ENCODE results near the gene SIRPB2.

SIRPB2 gene

DNA sequence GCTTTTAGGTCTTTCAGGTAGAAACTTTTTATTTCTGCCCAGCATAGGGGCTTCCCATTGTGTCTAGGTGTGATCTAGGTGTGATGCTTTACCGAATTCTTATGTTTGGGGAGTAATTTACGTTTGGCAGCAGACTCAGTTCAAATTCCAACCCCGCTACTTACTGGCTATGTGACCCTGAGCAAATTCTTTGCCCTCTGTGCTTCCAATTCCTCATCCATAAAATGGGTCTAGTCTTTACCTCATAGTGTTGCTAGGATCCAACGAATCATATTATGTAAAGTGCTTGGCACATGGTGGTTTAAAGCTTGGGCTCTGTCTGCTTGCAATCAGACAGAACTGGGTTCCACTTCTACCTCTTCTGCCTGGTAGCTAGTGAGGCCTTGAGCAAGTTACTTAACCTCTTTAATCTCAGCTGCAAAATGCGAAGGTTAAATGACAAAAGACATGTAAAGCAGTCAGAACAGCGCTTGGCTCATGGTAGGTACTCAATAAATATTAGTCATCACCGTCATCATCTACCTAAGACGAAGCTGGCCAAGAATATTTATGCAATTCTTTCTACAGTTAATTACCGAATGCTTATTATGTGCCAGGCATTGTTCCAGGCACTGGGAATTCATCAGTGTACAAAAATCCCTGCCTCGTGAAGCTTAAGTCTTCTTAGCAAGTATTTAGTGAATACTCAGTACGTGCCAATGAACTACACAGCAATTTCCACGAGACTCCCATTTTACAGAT lies 25.6 kb downstream of the SIRPB2 start:
- ChIA-PET CTCF (no interaction called here), POLR2A (interaction anchor here (1.3 kb wide), 1 partner anchor 144 kb away, joined by 3 read pairs; no protein-coding TSS in a partner anchor)
- DNase-seq (ENCODE audit: extremely low spot score), result no peak
- no peak for TF ChIP-seq SP1 (IDR thresholded peaks at IDR 0.05)

GRCh38 chr20:1463971-1464570 lies 27.1 kb downstream of the SIRPB2 start:
- POLR2A ChIA-PET, result no interaction called here
- no peak for DNase-seq (ENCODE audit: extremely low spot score)
- CTCF ChIA-PET, result no interaction called here

GRCh38 chr20:1462834-1463233 lies 28.4 kb downstream of the SIRPB2 start:
- no peak for TF ChIP-seq ARNT (IDR thresholded peaks at IDR 0.05)
- TF ChIP-seq FOXA1 (IDR thresholded peaks at IDR 0.05), result no peak
- no peak for TF ChIP-seq FOXM1 (IDR thresholded peaks at IDR 0.05; ENCODE audit: borderline replicate concordance)
- no peak for TF ChIP-seq SP1 (IDR thresholded peaks at IDR 0.05)
- TF ChIP-seq, protein P1, sequence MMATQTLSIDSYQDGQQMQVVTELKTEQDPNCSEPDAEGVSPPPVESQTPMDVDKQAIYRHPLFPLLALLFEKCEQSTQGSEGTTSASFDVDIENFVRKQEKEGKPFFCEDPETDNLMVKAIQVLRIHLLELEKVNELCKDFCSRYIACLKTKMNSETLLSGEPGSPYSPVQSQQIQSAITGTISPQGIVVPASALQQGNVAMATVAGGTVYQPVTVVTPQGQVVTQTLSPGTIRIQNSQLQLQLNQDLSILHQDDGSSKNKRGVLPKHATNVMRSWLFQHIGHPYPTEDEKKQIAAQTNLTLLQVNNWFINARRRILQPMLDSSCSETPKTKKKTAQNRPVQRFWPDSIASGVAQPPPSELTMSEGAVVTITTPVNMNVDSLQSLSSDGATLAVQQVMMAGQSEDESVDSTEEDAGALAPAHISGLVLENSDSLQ (IDR thresholded peaks at IDR 0.05), result no peak
- no peak for TF ChIP-seq HDGF (IDR thresholded peaks at IDR 0.05; ENCODE audit: borderline replicate concordance)
- TF ChIP-seq L3MBTL2 (conservative IDR thresholded peaks at IDR 0.05), result no peak
- TF ChIP-seq FOXK2 (IDR thresholded peaks at IDR 0.05), result no peak
- no peak for TF ChIP-seq ELF4 (IDR thresholded peaks at IDR 0.05)
- TF ChIP-seq LEF1 (IDR thresholded peaks at IDR 0.05; ENCODE audit: borderline replicate concordance), result no peak
- TF ChIP-seq SUZ12 (IDR thresholded peaks at IDR 0.05), result no peak
- TF ChIP-seq CTBP1 (IDR thresholded peaks at IDR 0.05; ENCODE audit: borderline replicate concordance), result no peak
- no peak for TF ChIP-seq NFRKB (IDR thresholded peaks at IDR 0.05)
- TF ChIP-seq ZNF384 (IDR thresholded peaks at IDR 0.05), result no peak
- no peak for TF ChIP-seq BHLHE40 (IDR thresholded peaks at IDR 0.05; ENCODE audit: borderline replicate concordance)
- TF ChIP-seq TARDBP (IDR thresholded peaks at IDR 0.05), result no peak
- DNase-seq (ENCODE audit: extremely low spot score), result no peak
- ChIA-PET POLR2A (no interaction called here), CTCF (no interaction called here)

More at GRCh38 chr20:1463971-1464570, 27.1 kb downstream of the SIRPB2 start:
- no peak for TF ChIP-seq ARNT (IDR thresholded peaks at IDR 0.05)
- no peak for TF ChIP-seq L3MBTL2 (conservative IDR thresholded peaks at IDR 0.05)
- no peak for TF ChIP-seq HDGF (IDR thresholded peaks at IDR 0.05; ENCODE audit: borderline replicate concordance)
- TF ChIP-seq FOXA1 (IDR thresholded peaks at IDR 0.05), result no peak
- no peak for TF ChIP-seq NFRKB (IDR thresholded peaks at IDR 0.05)
- TF ChIP-seq TARDBP (IDR thresholded peaks at IDR 0.05), result no peak
- TF ChIP-seq BHLHE40 (IDR thresholded peaks at IDR 0.05; ENCODE audit: borderline replicate concordance), result no peak
- TF ChIP-seq FOXK2 (IDR thresholded peaks at IDR 0.05), result no peak
- TF ChIP-seq ZNF384 (IDR thresholded peaks at IDR 0.05), result no peak
- TF ChIP-seq SUZ12 (IDR thresholded peaks at IDR 0.05), result no peak
- TF ChIP-seq LEF1 (IDR thresholded peaks at IDR 0.05; ENCODE audit: borderline replicate concordance), result no peak

GRCh38 chr20:1462001-1462400 lies 29.2 kb downstream of the SIRPB2 start:
- CTCF ChIA-PET, result no interaction called here
- DNase-seq (ENCODE audit: extremely low spot score), result no peak

DNA sequence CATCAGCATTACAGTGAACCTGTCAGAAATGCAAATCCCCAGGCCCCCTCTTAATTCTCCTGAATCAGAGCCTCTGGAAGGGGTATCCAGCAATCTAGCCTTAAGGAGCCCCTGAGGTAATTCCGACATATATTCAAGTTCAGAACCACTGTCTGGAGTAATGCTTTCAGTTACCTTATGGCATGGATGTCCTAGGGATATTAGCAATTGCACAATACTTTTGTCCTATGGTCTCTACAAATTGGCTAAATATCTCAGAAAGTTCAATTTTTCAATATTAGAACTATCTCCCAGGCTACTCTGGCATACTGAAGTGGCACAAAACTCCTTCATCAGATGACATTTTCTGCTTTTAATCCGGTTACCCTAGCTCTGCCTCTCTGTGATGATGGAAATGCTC lies 30.9 kb downstream of the SIRPB2 start:
- ChIA-PET POLR2A (no interaction called here), CTCF (no interaction called here)
- no peak for DNase-seq (ENCODE audit: extremely low spot score)
- no peak for TF ChIP-seq LEF1 (IDR thresholded peaks at IDR 0.05; ENCODE audit: borderline replicate concordance)
- TF ChIP-seq SP1 (IDR thresholded peaks at IDR 0.05), result no peak
- no peak for TF ChIP-seq BHLHE40 (IDR thresholded peaks at IDR 0.05; ENCODE audit: borderline replicate concordance)
- no peak for TF ChIP-seq ELF4 (IDR thresholded peaks at IDR 0.05)
- TF ChIP-seq HDGF (IDR thresholded peaks at IDR 0.05; ENCODE audit: borderline replicate concordance), result no peak
- no peak for TF ChIP-seq ZNF384 (IDR thresholded peaks at IDR 0.05)
- no peak for TF ChIP-seq FOXA1 (IDR thresholded peaks at IDR 0.05)

More at GRCh38 chr20:1462001-1462400, 29.2 kb downstream of the SIRPB2 start:
- TF ChIP-seq ARNT (IDR thresholded peaks at IDR 0.05) (no peak), ZNF384 (IDR thresholded peaks at IDR 0.05) (no peak)
- POLR2A ChIA-PET, result no interaction called here

- ChIA-PET POLR2A (no interaction called here), CTCF (no interaction called here)
- no peak for TF ChIP-seq ARNT (IDR thresholded peaks at IDR 0.05)
- no peak for TF ChIP-seq TARDBP (IDR thresholded peaks at IDR 0.05)
- TF ChIP-seq SP1 (IDR thresholded peaks at IDR 0.05), result no peak
- no peak for TF ChIP-seq FOXM1 (IDR thresholded peaks at IDR 0.05; ENCODE audit: borderline replicate concordance)
- no peak for TF ChIP-seq CTBP1 (IDR thresholded peaks at IDR 0.05; ENCODE audit: borderline replicate concordance)
- no peak for TF ChIP-seq ZNF384 (IDR thresholded peaks at IDR 0.05)
- TF ChIP-seq FOXA1 (IDR thresholded peaks at IDR 0.05), result no peak
- no peak for TF ChIP-seq ELF4 (IDR thresholded peaks at IDR 0.05)
- TF ChIP-seq, protein P1 (IDR thresholded peaks at IDR 0.05), result no peak
- no peak for TF ChIP-seq HDGF (IDR thresholded peaks at IDR 0.05; ENCODE audit: borderline replicate concordance)
- no peak for TF ChIP-seq FOXK2 (IDR thresholded peaks at IDR 0.05)
- DNase-seq (ENCODE audit: extremely low spot score), result no peak
These were observed 33.2 kb downstream of the SIRPB2 start for GRCh38 chr20:1457992-1458391.

DNA sequence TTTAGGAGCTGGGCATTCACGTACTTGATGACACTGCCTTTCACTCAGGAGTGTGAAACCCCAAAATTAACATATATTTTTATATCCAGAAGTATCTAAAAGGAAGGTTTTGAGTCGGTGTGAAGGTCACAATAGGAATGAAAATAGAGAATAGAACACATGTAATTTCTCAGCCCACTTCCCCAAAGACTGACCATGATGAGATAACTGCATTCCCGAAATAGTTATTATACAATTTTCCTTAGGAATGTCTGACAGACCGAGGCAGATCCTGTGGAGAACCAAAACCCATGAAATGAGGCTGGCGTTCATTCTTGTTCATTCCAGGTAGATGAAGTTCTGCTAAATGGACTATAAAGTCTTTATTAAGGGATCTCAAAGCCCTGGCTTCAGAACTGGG lies 34.9 kb downstream of the SIRPB2 start:
- no peak for TF ChIP-seq NFRKB (IDR thresholded peaks at IDR 0.05)
- no peak for TF ChIP-seq SP1 (IDR thresholded peaks at IDR 0.05)
- no peak for TF ChIP-seq ELF4 (IDR thresholded peaks at IDR 0.05)
- no peak for TF ChIP-seq HDGF (IDR thresholded peaks at IDR 0.05; ENCODE audit: borderline replicate concordance)
- TF ChIP-seq ARNT (IDR thresholded peaks at IDR 0.05), result no peak
- CTCF ChIA-PET, result no interaction called here
- POLR2A ChIA-PET, result no interaction called here
- DNase-seq (ENCODE audit: extremely low spot score), result no peak
